NCI-H2029 (cell line): ENCODE data around the gene LRRC4C.
A peak's percentile ranks its signal among the peaks of the same experiment; 100 is the strongest.
"Not testable (repeated sequence)": the region's sequence is repeated elsewhere in the genome, so short reads cannot be mapped to it uniquely, and the experiment has no call there.

ENCODE experiments used
- DNase-seq: peaks from one replicate; lab custom pipeline; 2025; lab: John Stamatoyannopoulos, UW

Gene LRRC4C

DNA sequence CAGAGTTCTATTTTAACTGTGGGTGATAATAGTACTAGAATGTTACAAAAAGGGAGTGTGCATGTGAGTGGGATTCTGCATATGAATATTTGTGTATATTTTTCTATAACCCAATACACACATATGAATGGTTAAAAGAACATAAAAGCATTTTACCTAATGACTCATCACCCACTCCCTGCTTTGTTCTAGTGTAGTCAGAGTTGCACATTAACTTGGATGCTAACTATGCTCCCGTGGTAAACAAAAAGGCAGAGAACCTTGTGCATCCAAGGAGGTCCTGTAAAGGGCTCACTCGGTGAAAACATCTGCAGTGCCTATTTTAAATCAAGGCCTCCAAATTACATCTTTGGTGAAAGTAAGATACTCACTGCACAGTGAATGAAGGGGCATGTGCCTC is 1289.4 kb downstream of the LRRC4C start:
- DNase-seq = no peak

- DNase-seq = no peak
These were observed 1291.0 kb downstream of the LRRC4C start for GRCh38 chr11:40168414-40168813.

DNA sequence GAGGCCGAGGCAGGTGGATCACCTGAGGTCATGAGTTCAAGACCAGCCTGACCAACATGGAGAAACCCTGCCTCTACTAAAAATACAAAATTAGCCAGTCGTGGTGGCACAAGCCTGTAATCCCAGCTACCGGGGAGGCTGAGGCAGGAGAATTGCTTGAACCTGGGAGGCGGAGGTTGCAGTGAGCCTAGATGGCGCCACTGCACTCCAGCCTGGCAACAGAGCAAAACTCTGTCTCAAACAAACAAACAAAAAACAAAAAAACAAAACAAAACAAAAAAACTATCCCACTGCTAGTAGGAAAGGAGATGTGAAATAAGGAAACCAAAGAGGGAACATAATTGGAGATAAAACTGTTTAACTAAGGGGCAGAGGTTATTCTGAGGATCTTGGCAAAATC is 1291.6 kb downstream of the LRRC4C start:
- not testable (repeated sequence) for DNase-seq

DNA sequence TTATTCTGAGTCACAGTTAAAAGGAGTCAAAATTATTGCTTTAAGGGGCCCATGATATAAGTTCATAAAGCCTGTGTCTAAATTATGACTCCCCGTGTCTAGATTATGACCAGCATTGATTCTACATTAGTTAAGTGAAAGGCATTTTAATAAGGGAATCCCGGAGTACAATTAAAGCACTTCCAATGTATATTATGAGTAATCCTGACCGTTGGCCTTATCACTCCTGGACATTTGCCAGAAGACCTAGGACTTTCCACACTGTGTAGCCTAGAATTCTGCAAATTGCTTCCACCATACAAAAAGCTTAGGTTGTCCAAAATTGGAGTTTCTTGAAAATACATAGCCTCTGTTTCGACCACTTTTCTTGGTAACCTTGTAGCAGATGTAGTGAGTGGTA is 1292.6 kb downstream of the LRRC4C start:
- DNase-seq = no peak

GRCh38 chr11:40162901-40163883 is 1296.3 kb downstream of the LRRC4C start:
- no peak for DNase-seq

- DNase-seq = no peak
These were observed 1297.5 kb downstream of the LRRC4C start for GRCh38 chr11:40161854-40162410.

GRCh38 chr11:40160418-40160817 is 1299.0 kb downstream of the LRRC4C start:
- DNase-seq = no peak

GRCh38 chr11:40149721-40150120 is 1309.7 kb downstream of the LRRC4C start:
- no peak for DNase-seq

DNA sequence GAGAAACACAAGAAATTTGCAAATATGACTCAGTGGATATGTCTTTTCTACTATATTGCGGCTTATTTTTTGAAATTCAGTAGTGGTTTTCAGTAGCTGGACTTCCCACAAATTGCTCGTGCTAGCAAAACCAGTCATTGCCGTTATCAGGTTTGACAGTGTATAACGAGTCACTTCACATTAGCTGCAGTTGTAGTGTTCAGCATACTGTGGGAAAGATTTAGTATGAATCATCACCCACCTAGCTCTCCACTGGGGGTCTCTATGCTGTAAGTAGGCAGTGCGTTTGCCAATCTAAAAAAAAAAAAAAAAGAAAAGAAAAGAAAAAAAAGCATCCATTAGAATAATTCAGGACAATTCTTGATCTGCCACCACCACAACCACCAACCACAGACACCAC is 1318.9 kb downstream of the LRRC4C start:
- no peak for DNase-seq

GRCh38 chr11:40139536-40139935 is 1319.9 kb downstream of the LRRC4C start:
- no peak for DNase-seq

- no peak for DNase-seq
These were observed 1320.4 kb downstream of the LRRC4C start for GRCh38 chr11:40139066-40139465.

- no peak for DNase-seq
These were observed 1324.5 kb downstream of the LRRC4C start for GRCh38 chr11:40134820-40135570.

GRCh38 chr11:40133498-40133897 is 1326.0 kb downstream of the LRRC4C start:
- no peak for DNase-seq

DNA sequence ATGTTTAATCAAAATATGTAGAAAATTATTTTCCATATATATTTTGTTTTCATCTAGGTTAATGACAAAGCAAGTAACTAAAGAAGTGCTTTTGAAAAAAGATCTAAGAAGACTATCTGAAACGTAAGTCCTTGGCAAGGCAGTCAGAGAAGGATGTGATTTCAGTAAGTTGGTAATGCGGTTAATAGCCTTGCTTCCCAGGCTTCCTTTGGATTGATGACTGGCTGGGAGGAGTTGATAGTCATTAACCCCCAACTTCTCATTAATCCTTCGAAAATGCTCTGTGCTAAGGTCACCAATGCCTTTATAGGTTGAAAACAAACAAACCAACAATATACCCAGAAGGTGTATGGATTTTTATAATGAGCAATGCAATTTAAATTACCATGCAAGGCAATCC is 1326.5 kb downstream of the LRRC4C start:
- no peak for DNase-seq

GRCh38 chr11:40130427-40130826 is 1329.0 kb downstream of the LRRC4C start:
- DNase-seq = no peak

DNA sequence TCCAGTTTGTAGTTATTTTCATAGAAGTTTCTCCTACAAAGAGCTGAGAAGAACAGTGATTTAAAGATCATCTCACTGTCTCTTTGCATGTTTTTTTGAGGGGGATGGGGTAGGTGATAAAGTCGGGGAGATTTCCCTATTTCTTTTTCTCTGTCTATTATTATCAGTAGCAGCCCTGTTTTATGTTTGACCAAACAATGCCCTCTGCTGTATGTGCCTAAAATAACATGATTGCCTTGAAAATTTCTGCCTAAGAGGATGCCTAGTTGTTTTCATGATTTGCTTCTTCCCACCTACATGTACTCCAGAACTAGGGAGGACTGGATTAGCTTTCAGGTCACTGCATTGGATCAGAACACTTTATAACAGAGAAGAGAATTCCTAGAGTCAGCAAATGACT is 1330.2 kb downstream of the LRRC4C start:
- no peak for DNase-seq

- no peak for DNase-seq
These were observed 1334.4 kb downstream of the LRRC4C start for GRCh38 chr11:40125054-40125453.

DNA sequence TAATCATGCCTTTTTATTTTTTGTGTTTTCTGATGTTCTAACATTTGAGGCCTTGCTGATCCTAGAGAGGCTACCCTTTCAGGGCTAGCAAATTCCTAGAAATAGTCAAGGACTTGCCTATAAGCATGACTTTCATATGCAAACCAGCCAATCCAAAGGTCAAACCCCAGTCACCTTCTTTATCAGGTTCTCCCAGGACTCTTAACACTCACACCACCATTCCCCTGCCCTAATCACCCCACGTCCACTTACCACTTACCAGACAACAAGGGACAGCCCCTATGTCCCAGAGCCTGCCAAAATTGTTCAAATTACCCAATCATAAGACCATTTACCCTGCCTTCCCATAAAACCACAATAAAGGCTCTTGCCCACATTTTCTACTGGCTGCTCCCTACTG is 1339.8 kb downstream of the LRRC4C start:
- no peak for DNase-seq

DNA sequence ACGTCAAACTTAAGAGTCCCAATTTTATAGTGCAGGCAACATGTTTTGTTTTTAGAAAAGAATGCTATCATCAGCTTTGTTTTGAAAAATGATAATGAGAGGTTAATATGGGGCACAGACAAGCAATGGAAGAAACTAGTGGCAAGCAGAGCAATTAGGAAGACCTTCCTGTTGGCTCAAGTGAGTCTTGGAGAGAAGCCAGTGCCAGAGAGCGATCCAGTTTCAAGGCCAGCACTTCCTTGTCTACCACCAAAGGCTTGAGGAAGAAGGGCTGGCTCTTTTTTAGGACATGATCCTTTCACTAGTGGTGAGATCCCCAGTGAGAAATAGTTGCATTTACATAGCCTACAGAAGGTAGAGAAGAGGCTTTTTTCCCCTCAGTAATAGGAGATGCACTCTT is 1340.7 kb downstream of the LRRC4C start:
- DNase-seq = peak; percentile 55

- no peak for DNase-seq
These were observed 1341.4 kb downstream of the LRRC4C start for GRCh38 chr11:40118026-40118425.

- no peak for DNase-seq
These were observed 1354.4 kb downstream of the LRRC4C start for GRCh38 chr11:40104941-40105550.

GRCh38 chr11:40100781-40101180 is 1358.7 kb downstream of the LRRC4C start:
- no peak for DNase-seq
